Neutrophil (primary cell): ENCODE data around the gene COL13A1.

ENCODE experiments used
- H3K27ac ChIP-seq: fragments of 200-600 bp; sonication (generic); 2 replicates; pipeline ENCODE4 v1.5.1; 2016; ENCODE audit warnings: mild to moderate bottlenecking, moderate library complexity
- H3K27me3 ChIP-seq: fragments of 200-600 bp; sonication (generic); 2 replicates; pipeline ENCODE4 v1.6.0; 2016; ENCODE audit warnings: mild to moderate bottlenecking
- H3K36me3 ChIP-seq: fragments of 200-600 bp; sonication (generic); 2 replicates; pipeline ENCODE4 v1.5.1; 2017
- H3K4me1 ChIP-seq, 2 experiments: fragments of 200-600 bp in 1 of 2; sonication (generic) in 1 of 2; 1 replicate in 1 of 2; 2 replicates in 1 of 2; pipeline versions ENCODE4 v1.5.1 to v1.6.1; 2013 to 2016; ENCODE audit warnings: low read depth in 1 of 2, low read length in 1 of 2, mild to moderate bottlenecking in 1 of 2, moderate library complexity in 1 of 2; ENCODE audit not compliant: control insufficient read depth in 1 of 2, insufficient read depth in 1 of 2
- H3K4me3 ChIP-seq, 2 experiments: fragments of 200-600 bp in 1 of 2; sonication (generic) in 1 of 2; 1 replicate in 1 of 2; 2 replicates in 1 of 2; pipeline ENCODE4 v1.5.1; 2013 to 2016; ENCODE audit warnings: low read depth in 1 of 2, low read length in 1 of 2, mild to moderate bottlenecking in 1 of 2, moderate library complexity in 1 of 2
- H3K9me3 ChIP-seq: fragments of 200-600 bp; sonication (generic); 2 replicates; pipeline ENCODE4 v1.5.1; 2016
- TF ChIP-seq, protein P1 (sequence below): fragments of 200-600 bp; sonication (generic); IDR thresholded peaks from 2 replicates; pipeline ENCODE4 v1.5.1; 2016; ENCODE audit warnings: antibody characterized with exemption

COL13A1 gene

DNA sequence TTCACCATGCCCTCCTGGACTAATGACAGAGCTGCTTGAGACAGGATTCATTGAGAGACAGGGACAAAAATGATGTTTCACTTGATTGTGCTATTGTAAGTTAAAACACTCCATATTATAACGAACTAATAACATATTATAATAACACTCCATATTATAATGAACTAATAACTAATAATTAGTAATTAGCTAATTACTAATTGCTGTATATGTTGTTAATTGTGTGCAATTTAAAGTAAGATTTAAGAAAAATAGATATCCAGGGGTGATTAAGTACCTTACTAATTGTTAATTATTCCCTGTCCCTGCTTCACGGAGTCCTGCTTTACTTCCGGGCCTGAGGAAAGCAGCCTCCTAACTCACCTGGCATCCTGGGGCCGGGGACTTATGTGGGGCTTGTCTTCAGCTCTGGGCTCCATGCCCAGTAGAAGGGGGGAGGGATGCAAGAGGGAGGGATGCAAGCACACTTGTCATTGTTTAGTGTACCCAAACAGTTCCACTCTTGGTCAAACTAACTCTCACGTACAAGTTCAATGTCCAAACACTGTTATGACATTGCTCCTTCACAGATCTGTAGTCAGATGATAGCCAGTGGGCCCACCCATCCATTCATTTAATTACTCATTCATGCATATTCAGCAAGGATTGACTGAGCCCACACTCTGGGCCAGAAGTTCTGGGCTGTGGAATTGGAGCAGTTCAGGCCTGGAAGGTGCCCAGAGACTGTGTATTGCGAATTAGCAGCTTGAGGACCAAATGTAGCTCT lies 53.8 kb downstream of the COL13A1 start:
- Histone ChIP-seq H3K4me1 (no peaks in the 10 kb centered on the region), H3K27ac (no peak overlapping the region), H3K36me3 (no peaks in the 10 kb centered on the region), H3K27me3 (peaks cover 19% of the 10 kb centered on the region), H3K4me3 (no peak overlapping the region), H3K9me3 (no peaks in the 10 kb centered on the region)
- TF ChIP-seq, protein P1, sequence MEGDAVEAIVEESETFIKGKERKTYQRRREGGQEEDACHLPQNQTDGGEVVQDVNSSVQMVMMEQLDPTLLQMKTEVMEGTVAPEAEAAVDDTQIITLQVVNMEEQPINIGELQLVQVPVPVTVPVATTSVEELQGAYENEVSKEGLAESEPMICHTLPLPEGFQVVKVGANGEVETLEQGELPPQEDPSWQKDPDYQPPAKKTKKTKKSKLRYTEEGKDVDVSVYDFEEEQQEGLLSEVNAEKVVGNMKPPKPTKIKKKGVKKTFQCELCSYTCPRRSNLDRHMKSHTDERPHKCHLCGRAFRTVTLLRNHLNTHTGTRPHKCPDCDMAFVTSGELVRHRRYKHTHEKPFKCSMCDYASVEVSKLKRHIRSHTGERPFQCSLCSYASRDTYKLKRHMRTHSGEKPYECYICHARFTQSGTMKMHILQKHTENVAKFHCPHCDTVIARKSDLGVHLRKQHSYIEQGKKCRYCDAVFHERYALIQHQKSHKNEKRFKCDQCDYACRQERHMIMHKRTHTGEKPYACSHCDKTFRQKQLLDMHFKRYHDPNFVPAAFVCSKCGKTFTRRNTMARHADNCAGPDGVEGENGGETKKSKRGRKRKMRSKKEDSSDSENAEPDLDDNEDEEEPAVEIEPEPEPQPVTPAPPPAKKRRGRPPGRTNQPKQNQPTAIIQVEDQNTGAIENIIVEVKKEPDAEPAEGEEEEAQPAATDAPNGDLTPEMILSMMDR = no peak

DNA sequence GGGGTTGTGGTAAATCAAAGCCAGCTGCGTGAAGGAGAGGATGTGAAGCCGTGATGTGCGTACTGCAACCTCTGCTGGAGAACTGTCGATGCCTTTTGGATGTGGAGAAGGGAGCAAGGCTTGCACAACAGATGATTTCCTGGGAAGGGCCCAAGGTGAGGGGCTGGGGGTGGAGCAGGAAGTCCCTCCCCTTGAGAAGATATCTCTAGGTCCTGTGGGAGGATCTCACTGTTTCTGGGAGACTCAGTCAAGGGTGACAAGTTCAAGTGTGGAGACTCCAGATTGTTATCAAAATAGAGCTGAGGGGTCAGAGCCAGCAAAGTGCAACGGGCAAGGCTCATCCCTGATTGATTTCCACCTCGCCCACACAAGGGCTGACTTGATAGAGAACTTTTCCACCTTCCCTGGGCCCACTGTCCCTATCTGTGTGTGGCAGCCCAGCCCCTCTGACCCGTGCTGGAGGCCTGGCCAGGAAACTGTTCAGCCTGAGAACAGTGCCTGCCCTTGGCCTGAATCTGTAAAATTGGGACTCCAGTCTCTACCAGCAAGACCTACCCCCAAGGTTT lies 55.0 kb downstream of the COL13A1 start:
- Histone ChIP-seq H3K4me3 (no peak overlapping the region), H3K36me3 (no peaks in the 10 kb centered on the region), H3K27ac (no peak overlapping the region), H3K4me1 (no peaks in the 10 kb centered on the region), H3K27me3 (peaks cover 30% of the 10 kb centered on the region), H3K9me3 (no peaks in the 10 kb centered on the region)
- TF ChIP-seq, protein P1 = no peak

DNA sequence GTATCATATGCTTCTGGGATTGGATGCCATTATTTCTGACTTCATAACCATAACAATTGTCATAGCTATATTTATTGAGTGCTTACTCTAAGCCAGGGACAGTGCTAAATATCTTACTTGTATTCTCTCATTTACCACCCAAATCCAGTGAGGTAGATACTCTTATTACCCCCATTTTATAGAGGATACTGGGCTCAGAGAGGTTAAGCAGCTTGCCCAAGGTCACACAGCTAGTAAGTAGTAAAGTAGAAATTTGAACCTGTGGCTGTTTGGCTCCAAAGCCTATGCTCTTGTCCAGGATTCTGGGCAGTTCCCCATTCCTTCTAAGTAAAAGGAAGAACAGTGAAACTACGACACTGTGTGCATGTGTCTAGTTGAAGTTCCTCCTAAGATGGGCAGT lies 56.5 kb downstream of the COL13A1 start:
- Histone ChIP-seq H3K27ac (no peak overlapping the region), H3K4me1 (no peaks in the 10 kb centered on the region), H3K4me3 (no peak overlapping the region), H3K36me3 (no peaks in the 10 kb centered on the region), H3K27me3 (peaks cover 28% of the 10 kb centered on the region), H3K9me3 (no peaks in the 10 kb centered on the region)
- TF ChIP-seq, protein P1 = no peak

DNA sequence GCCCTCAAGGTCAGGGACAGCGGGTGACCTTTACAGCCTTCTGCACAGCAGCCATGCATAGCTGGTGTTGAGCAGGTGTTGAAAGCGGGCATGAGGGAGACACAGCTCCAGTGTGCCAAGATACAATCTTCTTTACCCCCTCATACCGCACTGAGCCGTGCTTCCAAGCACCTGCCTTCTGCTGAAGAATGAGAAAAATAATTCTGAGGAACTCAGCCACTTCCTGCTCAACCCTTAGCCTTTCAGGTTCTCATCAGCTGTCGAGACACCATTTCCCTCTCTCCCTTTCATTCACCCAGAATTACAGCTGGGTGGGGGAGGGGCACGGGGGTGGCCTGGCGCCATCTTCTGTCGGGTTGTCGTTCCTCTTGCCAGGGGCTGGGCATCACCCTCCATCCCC lies 58.6 kb downstream of the COL13A1 start:
- Histone ChIP-seq H3K4me3 (no peak overlapping the region), H3K27ac (no peak overlapping the region), H3K27me3 (peaks cover 22% of the 10 kb centered on the region), H3K9me3 (no peaks in the 10 kb centered on the region), H3K4me1 (no peaks in the 10 kb centered on the region), H3K36me3 (no peaks in the 10 kb centered on the region)
- TF ChIP-seq, protein P1 = no peak

DNA sequence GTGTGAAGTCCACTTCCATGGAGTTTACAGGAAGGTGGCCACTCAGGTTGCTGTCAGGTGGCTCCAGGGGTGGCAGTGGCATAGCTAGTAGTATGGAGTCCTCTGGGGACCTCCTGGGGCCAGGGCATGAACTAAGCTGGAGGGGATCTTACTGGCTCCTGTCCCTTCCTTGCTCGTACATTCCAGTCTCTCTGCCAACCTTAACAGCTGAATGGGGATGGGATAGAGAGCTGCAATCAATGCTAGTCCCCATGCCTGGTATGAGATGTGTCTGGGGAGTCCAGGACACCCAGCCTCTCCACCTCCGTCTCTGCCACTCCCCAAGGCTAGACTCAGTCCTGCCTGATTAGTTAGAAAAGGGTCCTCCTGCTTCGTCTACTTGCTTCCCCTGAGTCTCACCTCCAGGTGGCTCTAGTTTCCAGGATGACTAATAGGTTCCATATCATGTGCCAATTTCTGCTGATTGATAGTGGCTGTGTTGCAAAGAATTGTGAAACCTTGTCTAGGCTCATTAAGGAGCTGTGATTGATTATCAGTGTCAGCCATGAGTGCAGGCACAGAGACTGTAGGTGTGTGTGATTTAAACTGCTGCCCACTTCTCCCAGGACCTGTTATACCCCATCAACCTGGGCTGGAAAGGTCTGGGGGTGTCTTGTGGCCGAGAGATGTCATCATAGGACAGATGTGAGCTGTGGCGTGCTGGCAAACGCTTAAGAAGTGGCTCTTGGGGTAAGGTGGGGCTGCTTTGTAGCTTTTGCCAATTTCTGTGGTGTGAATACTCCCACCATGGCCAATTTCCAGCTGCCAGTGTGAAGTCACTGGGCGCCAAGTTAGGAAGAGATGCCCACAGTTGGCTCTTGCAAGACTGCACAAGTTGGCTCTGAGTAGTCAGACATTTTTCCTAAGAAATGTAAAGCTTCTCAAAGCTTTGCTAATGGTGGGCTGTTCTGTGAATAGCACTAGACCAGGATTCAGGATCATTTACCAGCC lies 59.8 kb downstream of the COL13A1 start:
- Histone ChIP-seq H3K36me3 (no peaks in the 10 kb centered on the region), H3K4me1 (no peaks in the 10 kb centered on the region), H3K27me3 (peaks cover 18% of the 10 kb centered on the region), H3K4me3 (no peak overlapping the region), H3K27ac (no peak overlapping the region), H3K9me3 (no peaks in the 10 kb centered on the region)
- TF ChIP-seq, protein P1 = no peak
